ENCODE measurements around the gene EVA1A.

The EVA1A gene

GRCh38 chr2:75562513-75562864 is 1.8 kb upstream of the EVA1A start:
- no peaks in the 10 kb centered on the region for H3K36me3 ChIP-seq (ENCODE audit: control insufficient read depth, insufficient read depth, low read length)
- peaks cover 6% of the 10 kb centered on the region for H3K4me1 ChIP-seq (ENCODE audit: control insufficient read depth, insufficient read depth, low read length)
- no peaks in the 10 kb centered on the region for H3K9me3 ChIP-seq (ENCODE audit: control insufficient read depth, insufficient read depth, low read depth, low read length)
- peaks cover 28% of the 10 kb centered on the region for H3K27me3 ChIP-seq (ENCODE audit: control insufficient read depth, insufficient read depth, low read length)
- H3K27ac ChIP-seq (ENCODE audit: low read depth, low read length), result no peak overlapping the region
- no peak overlapping the region for H3K9ac ChIP-seq (ENCODE audit: low read length)
- no peak overlapping the region for H3K4me3 ChIP-seq (ENCODE audit: low read depth, low read length)

- H3K27me3 ChIP-seq (ENCODE audit: control insufficient read depth, insufficient read depth, low read length), result peaks cover 28% of the 10 kb centered on the region
- no peak overlapping the region for H3K9ac ChIP-seq (ENCODE audit: low read length)
- peak overlapping the region; percentile 62 for H3K4me3 ChIP-seq (ENCODE audit: low read depth, low read length)
- no peak overlapping the region for H3K27ac ChIP-seq (ENCODE audit: low read depth, low read length)
- H3K36me3 ChIP-seq (ENCODE audit: control insufficient read depth, insufficient read depth, low read length), result no peaks in the 10 kb centered on the region
- H3K9me3 ChIP-seq (ENCODE audit: control insufficient read depth, insufficient read depth, low read depth, low read length), result no peaks in the 10 kb centered on the region
- H3K4me1 ChIP-seq (ENCODE audit: control insufficient read depth, insufficient read depth, low read length), result peaks cover 6% of the 10 kb centered on the region
Observed at GRCh38 chr2:75561566-75562512, 1.1 kb upstream of the EVA1A start.

GRCh38 chr2:75560022-75560767 is 544 bp downstream of the EVA1A start:
- no peaks in the 10 kb centered on the region for H3K36me3 ChIP-seq (ENCODE audit: control insufficient read depth, insufficient read depth, low read length)
- H3K27ac ChIP-seq (ENCODE audit: low read depth, low read length), result no peak overlapping the region
- H3K27me3 ChIP-seq (ENCODE audit: control insufficient read depth, insufficient read depth, low read length), result peaks cover 31% of the 10 kb centered on the region
- H3K4me3 ChIP-seq (ENCODE audit: low read depth, low read length), result peak overlapping the region; percentile 62
- peaks cover 16% of the 10 kb centered on the region for H3K4me1 ChIP-seq (ENCODE audit: control insufficient read depth, insufficient read depth, low read length)
- H3K9me3 ChIP-seq (ENCODE audit: control insufficient read depth, insufficient read depth, low read depth, low read length), result no peaks in the 10 kb centered on the region
- peak overlapping the region; percentile 51 for H3K9ac ChIP-seq (ENCODE audit: low read length)

GRCh38 chr2:75559680-75560021 is 1.1 kb downstream of the EVA1A start:
- H3K36me3 ChIP-seq (ENCODE audit: control insufficient read depth, insufficient read depth, low read length), result no peaks in the 10 kb centered on the region
- no peaks in the 10 kb centered on the region for H3K9me3 ChIP-seq (ENCODE audit: control insufficient read depth, insufficient read depth, low read depth, low read length)
- H3K27ac ChIP-seq (ENCODE audit: low read depth, low read length), result no peak overlapping the region
- peak overlapping the region; percentile 62 for H3K4me3 ChIP-seq (ENCODE audit: low read depth, low read length)
- peaks cover 21% of the 10 kb centered on the region for H3K4me1 ChIP-seq (ENCODE audit: control insufficient read depth, insufficient read depth, low read length)
- no peak overlapping the region for H3K9ac ChIP-seq (ENCODE audit: low read length)
- H3K27me3 ChIP-seq (ENCODE audit: control insufficient read depth, insufficient read depth, low read length), result peaks cover 31% of the 10 kb centered on the region

- Histone ChIP-seq H3K36me3 (ENCODE audit: control insufficient read depth, insufficient read depth, low read length) (no peaks in the 10 kb centered on the region), H3K4me3 (ENCODE audit: low read depth, low read length) (no peak overlapping the region), H3K9ac (ENCODE audit: low read length) (no peak overlapping the region), H3K27me3 (ENCODE audit: control insufficient read depth, insufficient read depth, low read length) (peaks cover 31% of the 10 kb centered on the region), H3K9me3 (ENCODE audit: control insufficient read depth, insufficient read depth, low read depth, low read length) (no peaks in the 10 kb centered on the region), H3K4me1 (ENCODE audit: control insufficient read depth, insufficient read depth, low read length) (peaks cover 27% of the 10 kb centered on the region), H3K27ac (ENCODE audit: low read depth, low read length) (no peak overlapping the region)
Observed at GRCh38 chr2:75558786-75559679, 1.7 kb downstream of the EVA1A start.

GRCh38 chr2:75558136-75558535 is 2.6 kb downstream of the EVA1A start:
- no peaks in the 10 kb centered on the region for H3K36me3 ChIP-seq (ENCODE audit: control insufficient read depth, insufficient read depth, low read length)
- H3K4me1 ChIP-seq (ENCODE audit: control insufficient read depth, insufficient read depth, low read length), result peaks cover 34% of the 10 kb centered on the region
- H3K9me3 ChIP-seq (ENCODE audit: control insufficient read depth, insufficient read depth, low read depth, low read length), result no peaks in the 10 kb centered on the region
- no peak overlapping the region for H3K4me3 ChIP-seq (ENCODE audit: low read depth, low read length)
- peaks cover 31% of the 10 kb centered on the region for H3K27me3 ChIP-seq (ENCODE audit: control insufficient read depth, insufficient read depth, low read length)
- no peak overlapping the region for H3K27ac ChIP-seq (ENCODE audit: low read depth, low read length)
- H3K9ac ChIP-seq (ENCODE audit: low read length), result no peak overlapping the region

GRCh38 chr2:75557474-75558133 is 3.1 kb downstream of the EVA1A start:
- peaks cover 31% of the 10 kb centered on the region for H3K27me3 ChIP-seq (ENCODE audit: control insufficient read depth, insufficient read depth, low read length)
- H3K4me1 ChIP-seq (ENCODE audit: control insufficient read depth, insufficient read depth, low read length), result peaks cover 34% of the 10 kb centered on the region
- no peaks in the 10 kb centered on the region for H3K9me3 ChIP-seq (ENCODE audit: control insufficient read depth, insufficient read depth, low read depth, low read length)
- H3K36me3 ChIP-seq (ENCODE audit: control insufficient read depth, insufficient read depth, low read length), result no peaks in the 10 kb centered on the region
- H3K4me3 ChIP-seq (ENCODE audit: low read depth, low read length), result no peak overlapping the region
- H3K9ac ChIP-seq (ENCODE audit: low read length), result no peak overlapping the region
- H3K27ac ChIP-seq (ENCODE audit: low read depth, low read length), result no peak overlapping the region

GRCh38 chr2:75556679-75557366 is 3.9 kb downstream of the EVA1A start:
- Histone ChIP-seq H3K9ac (ENCODE audit: low read length) (no peak overlapping the region), H3K4me1 (ENCODE audit: control insufficient read depth, insufficient read depth, low read length) (peaks cover 34% of the 10 kb centered on the region), H3K36me3 (ENCODE audit: control insufficient read depth, insufficient read depth, low read length) (no peaks in the 10 kb centered on the region), H3K27me3 (ENCODE audit: control insufficient read depth, insufficient read depth, low read length) (peaks cover 23% of the 10 kb centered on the region), H3K4me3 (ENCODE audit: low read depth, low read length) (no peak overlapping the region), H3K27ac (ENCODE audit: low read depth, low read length) (no peak overlapping the region), H3K9me3 (ENCODE audit: control insufficient read depth, insufficient read depth, low read depth, low read length) (no peaks in the 10 kb centered on the region)

GRCh38 chr2:75555701-75556100 is 5.0 kb downstream of the EVA1A start:
- H3K4me1 ChIP-seq (ENCODE audit: control insufficient read depth, insufficient read depth, low read length), result peaks cover 28% of the 10 kb centered on the region

GRCh38 chr2:75553935-75554531 is 6.7 kb downstream of the EVA1A start:
- H3K27ac ChIP-seq (ENCODE audit: low read depth, low read length), result no peak overlapping the region
- H3K4me3 ChIP-seq (ENCODE audit: low read depth, low read length), result no peak overlapping the region

More at GRCh38 chr2:75555701-75556100, 5.0 kb downstream of the EVA1A start:
- H3K27ac ChIP-seq (ENCODE audit: low read depth, low read length), result no peak overlapping the region
- no peaks in the 10 kb centered on the region for H3K9me3 ChIP-seq (ENCODE audit: control insufficient read depth, insufficient read depth, low read depth, low read length)
- H3K27me3 ChIP-seq (ENCODE audit: control insufficient read depth, insufficient read depth, low read length), result peaks cover 16% of the 10 kb centered on the region
- H3K4me3 ChIP-seq (ENCODE audit: low read depth, low read length), result no peak overlapping the region
- no peaks in the 10 kb centered on the region for H3K36me3 ChIP-seq (ENCODE audit: control insufficient read depth, insufficient read depth, low read length)
- no peak overlapping the region for H3K9ac ChIP-seq (ENCODE audit: low read length)

More at GRCh38 chr2:75553935-75554531, 6.7 kb downstream of the EVA1A start:
- H3K9me3 ChIP-seq (ENCODE audit: control insufficient read depth, insufficient read depth, low read depth, low read length), result no peaks in the 10 kb centered on the region
- H3K4me1 ChIP-seq (ENCODE audit: control insufficient read depth, insufficient read depth, low read length), result peaks cover 28% of the 10 kb centered on the region
- peaks cover 5% of the 10 kb centered on the region for H3K27me3 ChIP-seq (ENCODE audit: control insufficient read depth, insufficient read depth, low read length)
- no peak overlapping the region for H3K9ac ChIP-seq (ENCODE audit: low read length)
- no peaks in the 10 kb centered on the region for H3K36me3 ChIP-seq (ENCODE audit: control insufficient read depth, insufficient read depth, low read length)

Measured in HUES6 (cell line).